D721Med (cell line): ENCODE measurements around the gene P2RX5.

ENCODE experiments used
- DNase-seq: peaks from one replicate; pipeline ENCODE4 v3.0.0; 2011; ENCODE audit warnings: low spot score; ENCODE audit not compliant: insufficient read length
- FAIRE-seq: peaks from 2 replicates; lab custom pipeline; 2011; peaks lifted over from hg19 to GRCh38; lab: Jason Lieb, UNC
- TF ChIP-seq, protein P1 (sequence below): IDR thresholded peaks from 2 replicates; pipeline ENCODE4 v1.5.1; 2012; ENCODE audit warnings: mild to moderate bottlenecking, control low read depth; ENCODE audit not compliant: insufficient read depth; ENCODE audit errors: missing control alignments

P2RX5 gene

DNA sequence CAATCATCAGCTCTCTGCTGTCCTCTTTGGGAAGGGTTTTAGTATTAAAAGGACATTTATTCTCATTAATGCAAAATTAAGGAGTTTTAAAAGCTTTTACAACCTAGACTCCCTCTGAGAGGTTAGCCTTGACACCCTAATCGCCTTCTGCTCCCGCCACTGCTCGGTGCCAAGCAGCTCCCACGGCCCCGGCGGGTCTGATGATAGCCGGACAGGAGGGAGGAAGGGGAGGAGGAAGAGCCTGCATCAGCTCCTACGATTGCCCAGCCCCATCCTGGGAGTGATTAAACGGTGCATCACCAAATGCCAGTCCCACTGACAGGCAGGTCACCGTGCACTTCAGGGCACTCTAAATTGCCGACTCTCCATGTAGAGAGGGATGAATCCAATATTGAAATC, 68.2 kb downstream of the P2RX5 start:
- TF ChIP-seq, protein P1, sequence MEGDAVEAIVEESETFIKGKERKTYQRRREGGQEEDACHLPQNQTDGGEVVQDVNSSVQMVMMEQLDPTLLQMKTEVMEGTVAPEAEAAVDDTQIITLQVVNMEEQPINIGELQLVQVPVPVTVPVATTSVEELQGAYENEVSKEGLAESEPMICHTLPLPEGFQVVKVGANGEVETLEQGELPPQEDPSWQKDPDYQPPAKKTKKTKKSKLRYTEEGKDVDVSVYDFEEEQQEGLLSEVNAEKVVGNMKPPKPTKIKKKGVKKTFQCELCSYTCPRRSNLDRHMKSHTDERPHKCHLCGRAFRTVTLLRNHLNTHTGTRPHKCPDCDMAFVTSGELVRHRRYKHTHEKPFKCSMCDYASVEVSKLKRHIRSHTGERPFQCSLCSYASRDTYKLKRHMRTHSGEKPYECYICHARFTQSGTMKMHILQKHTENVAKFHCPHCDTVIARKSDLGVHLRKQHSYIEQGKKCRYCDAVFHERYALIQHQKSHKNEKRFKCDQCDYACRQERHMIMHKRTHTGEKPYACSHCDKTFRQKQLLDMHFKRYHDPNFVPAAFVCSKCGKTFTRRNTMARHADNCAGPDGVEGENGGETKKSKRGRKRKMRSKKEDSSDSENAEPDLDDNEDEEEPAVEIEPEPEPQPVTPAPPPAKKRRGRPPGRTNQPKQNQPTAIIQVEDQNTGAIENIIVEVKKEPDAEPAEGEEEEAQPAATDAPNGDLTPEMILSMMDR: no peak
- DNase-seq (no peak), FAIRE-seq (no peak)

DNA sequence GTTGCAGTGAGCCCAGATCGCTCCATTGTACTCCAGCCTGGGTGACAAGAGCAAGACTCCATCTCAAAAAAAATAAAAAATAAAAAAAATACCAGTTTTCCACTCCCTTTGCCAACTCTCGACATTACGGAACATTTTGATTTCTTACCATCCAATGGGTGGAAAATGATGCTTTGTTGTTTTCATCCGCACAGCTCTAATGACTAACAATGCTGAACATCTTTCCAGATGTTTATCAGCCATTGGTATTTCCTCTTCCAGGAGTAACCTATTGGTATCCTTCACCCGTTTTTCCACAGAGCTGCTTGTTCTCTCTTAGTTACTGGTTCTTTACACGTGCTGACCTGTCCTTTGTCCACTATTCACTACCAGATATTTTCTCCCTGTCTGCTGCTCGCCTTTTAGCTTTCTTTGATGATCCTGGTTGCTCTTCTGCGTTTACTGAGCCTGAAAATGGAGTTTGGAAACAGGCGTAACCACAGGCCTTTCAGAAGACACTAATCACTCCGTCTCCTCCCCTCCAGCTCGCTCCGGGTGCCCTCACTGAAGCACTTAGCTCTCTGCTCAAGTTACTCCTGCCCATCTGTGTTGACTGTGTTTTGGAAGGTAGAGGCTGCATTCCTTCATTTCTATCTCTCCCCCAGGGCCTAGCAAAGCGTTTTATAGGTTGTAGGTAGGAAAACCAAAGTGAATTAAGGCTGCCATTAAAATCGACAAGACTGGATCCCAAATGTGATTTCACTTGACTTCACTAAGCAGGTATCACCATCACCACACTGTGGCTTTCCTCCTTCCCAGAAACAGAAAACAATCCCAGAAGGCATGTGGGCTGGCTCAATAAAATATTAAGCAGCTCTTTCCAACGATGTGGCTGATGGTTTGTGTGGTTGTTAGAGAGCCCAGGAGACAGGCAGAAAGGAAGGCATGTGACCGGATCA, 68.9 kb downstream of the P2RX5 start:
- TF ChIP-seq, protein P1: no peak
- FAIRE-seq (no peak), DNase-seq (no peak)
